GM18873 (cell line): ENCODE results near the gene RNF167.
"Not testable (repeated sequence)": the region's sequence is repeated elsewhere in the genome, so short reads cannot be mapped to it uniquely, and the experiment has no call there.

Source experiments
- ATAC-seq: cut with Tn5 transposase; IDR thresholded peaks from one replicate; pipeline ENCODE4 v1.9.1; 2021; ENCODE audit warnings: mild to moderate bottlenecking, moderate library complexity, moderate number of reproducible peaks; ENCODE audit not compliant: unreplicated experiment, low FRiP score

RNF167 gene

GRCh38 chr17:4901648-4902344, 38.3 kb upstream of the RNF167 start:
- ATAC-seq, result no peak

- ATAC-seq, result no peak
Measured at GRCh38 chr17:4902540-4902939, 37.5 kb upstream of the RNF167 start.

- ATAC-seq, result no peak
Measured at GRCh38 chr17:4903051-4903818, 36.8 kb upstream of the RNF167 start, which contains the start of gene CHRNE. TSS of gene CHRNE (minus strand) at chr17:4903098. CDS start at chr17:4903063, 35 bp downstream.

GRCh38 chr17:4906642-4907041, 33.4 kb upstream of the RNF167 start:
- not testable (repeated sequence) for ATAC-seq

GRCh38 chr17:4908301-4908700, 31.8 kb upstream of the RNF167 start:
- ATAC-seq, result no peak

- ATAC-seq, result no peak
Measured at GRCh38 chr17:4908711-4909496, 31.2 kb upstream of the RNF167 start.

GRCh38 chr17:4913994-4914393, 26.1 kb upstream of the RNF167 start:
- no peak for ATAC-seq

GRCh38 chr17:4914551-4914950, 25.5 kb upstream of the RNF167 start:
- ATAC-seq, result not testable (repeated sequence)

GRCh38 chr17:4919511-4920047, 20.5 kb upstream of the RNF167 start:
- no peak for ATAC-seq

- ATAC-seq, result no peak
Measured at GRCh38 chr17:4920351-4921048, 19.6 kb upstream of the RNF167 start.

GRCh38 chr17:4921320-4921719, 18.7 kb upstream of the RNF167 start:
- ATAC-seq, result no peak

- ATAC-seq, result not testable (repeated sequence)
Measured at GRCh38 chr17:4926577-4927335, 13.3 kb upstream of the RNF167 start.

- no peak for ATAC-seq
Measured at GRCh38 chr17:4928881-4929280, 11.2 kb upstream of the RNF167 start.

- ATAC-seq, result no peak
Measured at GRCh38 chr17:4931963-4932362, 8.1 kb upstream of the RNF167 start, which contains the start of gene GP1BA. TSS of gene GP1BA (plus strand) at chr17:4932277. CDS start at chr17:4932605, 328 bp downstream.

- ATAC-seq, result no peak
Measured at GRCh38 chr17:4932756-4933155, 7.3 kb upstream of the RNF167 start.

GRCh38 chr17:4933646-4934045, 6.4 kb upstream of the RNF167 start:
- ATAC-seq, result no peak

- ATAC-seq, result no peak
Measured at GRCh38 chr17:4934173-4934979, 5.7 kb upstream of the RNF167 start.

GRCh38 chr17:4935650-4936049, 4.4 kb upstream of the RNF167 start:
- no peak for ATAC-seq

- ATAC-seq, result no peak
Measured at GRCh38 chr17:4936436-4936835, 3.6 kb upstream of the RNF167 start.
